ENCODE measurements around the gene BLTP3B.

Gene BLTP3B

DNA sequence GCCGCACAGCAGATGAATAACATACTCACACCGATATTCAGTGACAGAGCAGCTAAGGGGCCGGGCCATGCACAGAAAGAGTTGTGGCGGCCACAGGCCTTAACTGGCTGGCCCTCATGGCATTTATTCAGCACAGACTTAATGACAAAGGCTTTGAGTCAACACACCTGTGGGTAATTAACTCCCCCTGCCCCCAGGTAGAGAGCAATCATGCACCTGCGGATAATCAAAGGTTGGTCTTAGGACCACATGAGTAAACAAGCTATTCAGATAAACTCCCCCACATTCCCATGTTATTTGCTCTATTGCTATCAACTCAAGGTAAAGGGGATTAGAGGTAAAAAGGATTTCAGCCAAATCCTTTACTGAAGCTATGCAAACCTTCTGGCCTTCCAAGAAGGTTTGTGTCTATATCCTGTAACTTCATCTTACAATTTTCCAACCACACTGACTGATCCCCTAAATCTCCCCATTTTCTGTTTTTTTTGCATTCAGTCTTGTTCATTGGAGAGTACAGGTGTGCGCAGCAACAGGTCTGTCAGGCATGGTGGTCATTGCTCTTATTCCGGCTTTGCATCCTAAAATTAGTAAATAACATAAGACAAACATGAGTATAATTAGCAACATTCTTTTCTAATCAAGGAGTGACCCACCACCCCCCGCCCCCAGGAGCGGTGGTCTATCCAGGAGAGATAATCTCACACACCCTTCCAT lies 16.9 kb upstream of the BLTP3B start:
- DNase-seq (ENCODE audit: low read depth in 2 of 2), result no peak

GRCh38 chr12:100158535-100158934 lies 15.9 kb upstream of the BLTP3B start:
- DNase-seq (ENCODE audit: low read depth in 2 of 2), result no peak

GRCh38 chr12:100157427-100157821 lies 14.8 kb upstream of the BLTP3B start:
- no peak for DNase-seq (ENCODE audit: low read depth in 2 of 2)

DNA sequence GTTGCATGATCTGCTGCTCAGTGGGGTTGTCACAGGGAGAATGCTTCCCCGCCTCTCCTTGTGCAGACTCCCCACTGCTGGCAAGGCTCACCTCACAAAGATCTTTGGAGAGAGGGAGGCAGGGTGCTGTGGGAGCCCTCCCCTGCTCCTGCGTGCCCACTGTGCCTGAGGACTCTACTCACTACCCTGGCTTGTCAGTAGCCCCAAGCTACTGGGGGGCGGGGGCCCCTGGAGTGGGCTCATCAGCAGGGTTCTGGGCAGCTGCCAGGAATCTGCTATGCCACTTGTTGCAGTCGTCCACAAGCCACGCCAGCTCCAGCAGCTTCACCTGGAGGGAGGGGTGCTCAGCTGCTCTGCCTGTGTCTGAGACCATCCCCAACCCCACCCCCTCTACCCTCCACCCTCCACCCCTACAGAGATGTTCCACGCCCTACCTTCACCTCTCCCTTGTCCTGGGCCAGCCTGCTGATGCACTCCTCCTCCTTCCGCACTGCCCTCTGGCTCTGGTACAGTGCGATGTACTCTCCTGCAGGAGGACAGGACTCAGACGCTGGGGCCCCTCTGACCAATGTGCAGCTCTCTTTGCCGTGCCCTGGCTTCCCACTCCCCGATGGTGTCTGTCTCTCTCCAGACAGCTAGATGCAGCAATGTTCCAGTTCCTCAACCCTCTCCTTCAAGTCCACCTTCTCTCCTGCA lies 14.2 kb upstream of the BLTP3B start:
- no peak for DNase-seq (ENCODE audit: low read depth in 2 of 2)

DNA sequence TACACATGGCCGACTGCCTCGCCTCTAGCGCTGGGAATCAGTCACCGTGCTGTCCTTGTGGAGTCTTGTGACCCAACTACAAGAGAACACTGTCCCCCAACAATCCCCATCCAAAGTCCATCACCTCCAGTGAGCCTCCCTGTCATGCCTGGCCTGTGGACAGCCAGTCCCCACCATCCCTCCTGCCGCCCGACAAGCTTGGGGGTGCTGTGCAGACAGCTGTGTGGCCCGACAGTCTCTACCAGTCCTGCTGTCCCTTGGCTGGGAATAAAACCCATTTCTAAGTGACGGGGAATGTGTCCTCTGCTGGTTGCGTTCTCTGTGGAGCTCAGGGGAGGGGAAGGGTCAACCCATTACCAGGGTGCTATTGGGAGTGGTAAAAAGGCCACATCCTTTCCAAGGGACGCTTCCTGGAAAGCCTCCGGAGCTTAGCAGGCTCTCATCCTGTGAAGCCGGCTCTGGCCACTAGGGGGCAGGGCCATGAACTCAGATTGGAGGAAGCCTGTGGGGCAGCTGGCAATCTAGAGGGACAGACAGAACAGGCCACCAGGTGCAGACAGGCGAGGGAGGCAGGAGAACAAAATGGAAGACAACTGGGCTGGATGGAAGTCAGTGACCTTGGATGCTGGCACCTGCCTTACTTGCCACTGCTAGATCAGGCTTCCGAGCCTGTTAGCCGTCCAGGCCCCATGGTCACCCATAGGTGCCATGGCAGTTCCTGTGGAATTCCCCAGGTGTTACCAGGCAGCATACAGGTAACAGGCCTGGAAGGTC lies 12.0 kb upstream of the BLTP3B start:
- DNase-seq (ENCODE audit: low read depth in 2 of 2), result peak; percentile 50 to 51

- no peak for DNase-seq (ENCODE audit: low read depth in 2 of 2)
Measured at GRCh38 chr12:100153131-100153530, 10.5 kb upstream of the BLTP3B start.

DNA sequence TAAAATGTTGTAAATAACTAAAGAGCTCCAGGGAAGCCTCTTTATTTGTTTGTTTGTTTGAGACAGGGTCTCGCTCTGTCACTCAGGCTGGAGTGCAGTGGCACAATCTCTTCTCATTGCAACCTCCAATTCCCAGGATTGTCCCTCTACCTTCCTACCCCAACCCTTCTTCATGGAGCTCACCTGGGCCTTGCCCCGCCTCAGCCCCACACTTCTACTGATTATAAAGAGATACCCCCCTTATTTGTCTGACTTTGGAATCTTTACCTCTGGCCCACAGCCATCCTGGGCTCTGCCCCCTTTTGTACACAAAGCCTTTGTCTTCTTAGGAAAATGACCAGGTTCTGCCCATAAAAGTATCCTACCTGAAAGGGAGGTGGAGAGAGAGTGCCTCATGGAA lies 9.1 kb upstream of the BLTP3B start:
- no peak for DNase-seq (ENCODE audit: low read depth in 2 of 2)

DNA sequence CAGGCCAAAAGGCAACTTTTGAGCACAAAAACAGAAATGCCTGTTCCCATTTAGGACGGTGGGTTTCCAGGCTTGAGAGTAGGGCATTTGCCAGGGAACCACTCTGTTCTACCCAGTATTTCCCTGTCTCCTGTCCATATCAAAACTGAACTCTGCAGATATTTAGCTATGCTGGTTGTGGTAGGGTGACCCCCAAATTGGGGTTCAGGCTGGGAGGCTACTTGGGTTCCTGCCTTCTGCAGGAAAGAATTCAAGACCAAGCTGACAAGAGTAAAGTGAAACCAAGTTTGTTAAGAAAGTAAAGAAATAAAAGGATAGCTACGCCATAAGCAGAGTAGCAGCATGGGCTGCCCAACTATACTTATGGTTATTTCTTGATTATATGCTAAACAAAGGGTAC lies 3.6 kb upstream of the BLTP3B start:
- no peak for DNase-seq (ENCODE audit: low read depth in 2 of 2)

DNA sequence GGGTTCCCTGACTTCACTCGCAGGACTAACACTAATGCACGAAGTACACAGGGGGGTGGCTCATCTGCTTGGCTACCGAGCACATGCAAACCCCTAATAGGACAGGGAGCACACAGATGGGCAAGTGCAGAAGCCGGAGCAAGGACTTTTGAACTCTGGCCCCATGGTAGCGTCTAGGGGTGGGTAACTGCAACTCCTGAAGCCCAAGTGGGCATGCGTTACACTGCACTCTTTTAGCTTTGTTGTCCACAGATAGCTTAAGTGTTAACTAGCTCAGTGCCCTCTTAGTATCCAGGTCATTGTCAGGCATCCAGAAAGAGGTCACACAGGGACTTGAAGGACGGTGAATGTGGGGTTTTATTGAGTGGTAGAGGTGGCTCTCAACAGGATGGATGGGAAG lies 3.0 kb upstream of the BLTP3B start:
- no peak for DNase-seq (ENCODE audit: low read depth in 2 of 2)

DNA sequence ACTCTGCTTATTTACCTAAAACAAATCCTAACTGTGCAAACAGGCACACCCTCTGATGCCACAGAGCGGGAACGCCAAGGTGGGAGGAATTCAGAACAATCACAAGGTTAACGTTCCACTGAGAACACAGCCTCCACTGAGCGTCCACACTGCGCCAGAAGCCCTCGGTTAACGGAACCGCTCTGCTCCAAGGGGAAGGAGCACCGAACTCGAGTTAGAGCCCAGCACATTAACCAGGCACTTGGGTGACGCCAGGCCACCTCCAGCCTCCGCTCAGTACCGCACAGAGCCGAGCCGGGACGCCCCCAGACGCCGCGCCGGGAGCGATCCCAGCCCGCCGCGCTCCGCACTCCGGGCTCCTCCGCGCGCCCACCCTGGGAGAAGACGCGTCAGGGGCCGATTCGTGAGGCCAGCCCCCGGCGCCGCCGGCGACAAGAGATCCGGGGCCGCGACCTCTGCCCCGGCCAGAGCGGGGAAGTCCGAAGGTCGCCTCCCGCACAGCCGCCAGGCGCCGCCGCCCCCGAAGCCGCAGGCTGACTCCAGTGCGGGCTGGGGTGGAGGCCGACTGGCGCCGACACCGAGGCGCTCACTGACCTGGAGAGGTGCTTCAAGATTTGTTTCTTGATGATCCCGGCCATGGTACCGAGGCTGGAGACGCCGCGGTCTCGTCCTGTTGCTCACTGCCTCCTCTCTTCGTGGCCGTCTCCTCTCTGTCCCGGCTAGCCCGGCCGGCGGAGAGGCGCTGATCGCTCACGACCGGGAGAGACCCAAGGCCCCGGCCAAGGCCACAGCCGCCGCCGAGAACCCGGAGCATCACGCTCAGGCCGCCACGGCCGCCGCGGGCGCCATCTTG lies 450 bp downstream of the BLTP3B start:
- DNase-seq (ENCODE audit: low read depth in 2 of 2), result peak in 1 of 2 donors; percentile 24

GRCh38 chr12:100141666-100141997 lies 1.0 kb downstream of the BLTP3B start:
- DNase-seq (ENCODE audit: low read depth in 2 of 2), result peak in 1 of 2 donors; percentile 28

- DNase-seq (ENCODE audit: low read depth in 2 of 2), result no peak
Measured at GRCh38 chr12:100138803-100139098, 3.9 kb downstream of the BLTP3B start.

GRCh38 chr12:100138048-100138802 lies 4.4 kb downstream of the BLTP3B start:
- no peak for DNase-seq (ENCODE audit: low read depth in 2 of 2)

DNA sequence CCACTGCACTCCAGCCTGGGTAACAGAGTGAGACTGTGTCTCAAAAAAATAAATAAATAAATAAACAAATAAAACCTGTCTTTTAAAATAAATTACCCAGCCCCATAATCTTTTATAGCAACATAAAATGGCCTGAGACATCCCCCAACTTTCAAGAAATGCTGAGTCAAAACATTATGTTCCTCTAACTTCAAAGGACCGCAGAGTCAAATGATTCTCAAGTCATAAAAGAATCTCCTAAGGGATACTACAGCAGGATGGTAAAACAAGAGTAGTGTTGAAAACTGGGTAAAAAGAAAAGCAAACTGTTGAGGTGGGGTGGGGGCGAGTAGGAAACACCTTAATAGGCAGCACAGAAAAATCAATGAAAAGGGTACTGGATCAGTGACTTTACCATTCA lies 9.5 kb downstream of the BLTP3B start:
- DNase-seq (ENCODE audit: low read depth in 2 of 2), result no peak

- no peak for DNase-seq (ENCODE audit: low read depth in 2 of 2)
Measured at GRCh38 chr12:100128512-100128908, 14.2 kb downstream of the BLTP3B start.

- no peak for DNase-seq (ENCODE audit: low read depth in 2 of 2)
Measured at GRCh38 chr12:100127766-100128511, 14.7 kb downstream of the BLTP3B start.

GRCh38 chr12:100123316-100124095 lies 19.2 kb downstream of the BLTP3B start:
- no peak for DNase-seq (ENCODE audit: low read depth in 2 of 2)

DNA sequence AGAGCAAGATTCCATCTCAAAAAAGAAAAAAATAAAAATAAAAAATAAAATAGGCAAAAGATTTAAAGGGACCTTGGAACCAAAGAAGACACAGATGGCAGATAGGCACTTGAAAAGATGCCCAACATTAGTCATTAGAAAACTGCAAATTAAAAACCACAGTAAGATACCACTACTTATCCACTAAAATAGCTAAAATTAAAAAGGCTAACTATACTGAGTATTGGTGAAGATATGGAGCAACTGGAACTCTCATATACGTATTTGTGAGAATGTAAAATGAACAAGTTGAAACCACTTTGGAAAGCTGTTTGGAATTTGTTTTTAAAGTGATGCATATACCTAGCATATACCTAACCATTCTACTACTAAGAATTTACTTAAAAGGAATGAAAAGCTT lies 22.3 kb downstream of the BLTP3B start:
- no peak for DNase-seq (ENCODE audit: low read depth in 2 of 2)

GRCh38 chr12:100115291-100115690 lies 27.4 kb downstream of the BLTP3B start:
- no peak for DNase-seq (ENCODE audit: low read depth in 2 of 2)

DNA sequence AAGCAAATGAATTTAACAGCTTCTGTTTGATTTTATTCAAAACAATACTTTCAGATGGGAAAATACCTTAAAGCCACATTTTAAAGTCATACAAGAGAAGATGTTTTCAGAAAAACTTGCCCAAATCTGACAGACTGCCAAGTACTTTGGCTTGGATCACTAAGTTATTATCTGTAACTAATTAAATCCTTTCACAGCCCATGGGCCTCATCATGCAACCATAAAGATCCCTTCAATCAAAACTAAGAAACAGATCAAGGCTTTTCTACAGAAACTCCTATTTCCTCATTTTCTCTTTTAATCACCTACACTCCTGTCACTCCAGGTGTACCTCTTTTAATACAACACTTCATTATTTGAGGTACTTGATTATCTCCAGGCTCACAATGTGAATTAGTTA lies 28.1 kb downstream of the BLTP3B start:
- DNase-seq (ENCODE audit: low read depth in 2 of 2), result no peak
